Activated CD4-positive, CD25-positive, alpha-beta regulatory T cell treated with anti-CD3 and anti-CD28 coated beads, Interleukin-2, amount 50 U/mL, for 16 hours (primary cell): ENCODE measurements around the gene USHBP1.
A peak's percentile ranks its signal among the peaks of the same experiment; 100 is the strongest.

Experiments used
- DNase-seq: peaks from one replicate; pipeline ENCODE4 v3.0.0-alpha.2; 2020; ENCODE audit warnings: low read depth, low spot score

USHBP1 gene

DNA sequence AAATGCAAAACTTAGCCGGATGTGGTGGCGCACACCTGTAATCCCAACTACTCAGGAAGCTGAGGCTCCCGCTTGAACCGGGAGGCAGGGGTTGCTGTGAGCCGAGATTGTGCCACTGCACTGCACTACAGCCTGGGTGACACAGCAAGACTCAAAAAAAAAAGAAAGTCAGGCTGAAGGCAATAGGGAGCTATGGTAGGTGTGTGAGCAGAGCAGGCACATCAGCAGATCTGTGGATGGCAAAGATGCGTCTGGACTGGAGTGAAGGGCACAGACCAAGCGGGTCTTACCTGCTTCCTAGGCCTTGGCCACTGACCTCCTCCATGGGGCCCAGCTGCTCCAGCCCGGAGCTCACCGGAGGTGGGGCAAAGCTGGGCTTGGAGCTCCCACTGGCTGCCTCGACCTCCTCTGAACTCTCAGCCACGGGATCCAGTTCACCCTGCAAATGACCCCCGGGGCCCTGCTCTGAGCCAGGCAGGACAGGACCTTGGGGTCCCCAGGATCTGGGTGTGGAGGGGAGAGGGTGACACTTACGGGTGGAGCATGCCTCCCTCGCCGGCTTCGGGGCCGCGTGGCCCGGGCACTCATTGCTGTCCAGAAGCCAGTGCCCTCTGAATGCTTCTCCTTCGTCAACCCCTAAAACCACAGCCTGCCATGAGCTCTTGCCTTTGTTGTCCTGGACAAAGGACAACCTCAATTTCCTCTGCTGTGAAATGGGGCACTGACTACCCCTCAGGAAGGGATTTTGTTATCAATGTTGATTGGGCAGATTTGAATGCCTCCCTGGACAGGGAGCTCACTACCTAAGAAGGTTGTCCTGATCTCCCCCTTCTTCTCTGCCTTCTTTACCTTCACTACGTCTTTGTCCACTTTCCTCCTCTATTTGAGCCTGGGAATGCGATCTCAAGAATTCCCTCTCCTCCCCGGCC lies 569 bp downstream of the USHBP1 start:
- no peak for DNase-seq

DNA sequence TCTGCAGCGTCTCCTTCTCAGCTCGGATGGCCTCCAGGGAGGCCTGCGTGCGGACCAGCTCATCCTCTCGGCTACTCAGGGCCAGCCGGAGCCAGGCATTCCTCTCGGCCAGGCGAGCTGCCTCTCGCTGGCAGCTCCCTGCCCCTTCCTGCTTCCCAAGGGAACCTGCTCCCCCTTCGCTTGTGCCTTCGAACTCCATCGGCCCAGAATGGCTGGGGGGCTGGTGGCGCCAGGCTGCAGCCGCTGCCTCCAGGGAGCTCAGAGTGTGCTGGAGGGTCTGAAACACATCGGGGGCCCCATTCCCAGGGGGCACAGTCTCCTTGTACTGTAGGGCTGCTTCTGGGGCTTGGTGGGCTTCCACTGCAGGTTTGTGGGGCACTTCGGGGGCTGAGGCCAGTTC lies 2.0 kb downstream of the USHBP1 start:
- DNase-seq: no peak

DNA sequence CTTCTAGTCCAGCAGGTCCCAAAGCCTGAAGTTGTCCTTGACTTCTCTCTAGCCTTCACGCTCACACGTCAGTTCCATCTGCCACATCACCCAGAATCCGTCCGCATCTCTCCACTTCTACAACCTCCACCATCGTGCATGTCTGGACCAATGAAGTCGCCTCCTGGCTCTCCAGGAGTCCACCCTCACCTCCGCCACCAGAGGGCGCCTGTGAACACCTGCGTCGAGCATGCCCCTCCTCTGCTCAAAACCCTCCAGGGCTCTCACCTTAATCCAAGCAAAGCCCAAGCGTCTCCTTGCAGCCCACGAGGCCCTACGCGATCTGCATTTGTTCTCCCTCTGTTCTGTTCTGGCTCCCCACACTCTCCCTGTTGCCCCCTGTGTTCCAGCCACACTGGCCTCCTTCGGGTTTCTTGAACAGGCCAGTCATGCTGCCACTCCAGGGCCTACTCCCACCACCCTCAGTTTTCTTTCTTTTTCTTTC lies 3.7 kb downstream of the USHBP1 start:
- DNase-seq: peak; percentile 85

GRCh38 chr19:17259934-17260333 lies 4.6 kb downstream of the USHBP1 start:
- DNase-seq: no peak

DNA sequence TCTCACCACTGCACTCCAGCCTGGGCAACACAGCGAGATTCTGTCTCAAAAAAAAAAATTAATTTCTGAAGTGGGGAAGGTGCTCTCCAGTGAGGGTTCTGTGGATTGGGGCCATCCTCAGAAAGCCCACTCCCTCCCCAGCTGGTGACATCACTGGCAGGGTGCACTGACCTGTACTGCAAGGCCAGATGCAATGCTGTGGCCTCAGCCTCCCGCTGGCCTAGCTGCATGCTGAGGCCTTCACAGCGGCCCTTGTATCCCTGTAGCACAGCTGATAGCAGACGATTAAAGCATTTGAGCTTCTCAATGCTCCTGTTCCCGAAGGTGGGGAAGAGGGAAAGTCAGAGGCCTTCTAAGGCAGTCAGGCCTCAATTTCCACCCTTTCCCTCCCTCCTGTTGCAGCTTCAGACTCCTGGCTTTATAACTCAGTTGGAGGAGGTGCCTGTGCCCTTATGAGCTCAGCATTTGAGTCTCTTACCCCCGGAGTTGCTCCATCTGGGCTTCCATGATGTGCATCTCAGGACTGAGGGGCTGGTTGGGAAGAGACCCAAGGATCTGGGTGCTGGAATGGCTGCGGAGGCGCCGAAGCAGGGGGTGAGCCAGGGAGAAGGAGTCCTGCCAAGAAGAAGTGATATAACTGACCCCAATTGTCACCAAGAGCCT lies 5.3 kb downstream of the USHBP1 start:
- no peak for DNase-seq

GRCh38 chr19:17256130-17256529 lies 8.4 kb downstream of the USHBP1 start:
- no peak for DNase-seq

- DNase-seq: no peak
Measured at GRCh38 chr19:17255150-17255621, 9.4 kb downstream of the USHBP1 start.

DNA sequence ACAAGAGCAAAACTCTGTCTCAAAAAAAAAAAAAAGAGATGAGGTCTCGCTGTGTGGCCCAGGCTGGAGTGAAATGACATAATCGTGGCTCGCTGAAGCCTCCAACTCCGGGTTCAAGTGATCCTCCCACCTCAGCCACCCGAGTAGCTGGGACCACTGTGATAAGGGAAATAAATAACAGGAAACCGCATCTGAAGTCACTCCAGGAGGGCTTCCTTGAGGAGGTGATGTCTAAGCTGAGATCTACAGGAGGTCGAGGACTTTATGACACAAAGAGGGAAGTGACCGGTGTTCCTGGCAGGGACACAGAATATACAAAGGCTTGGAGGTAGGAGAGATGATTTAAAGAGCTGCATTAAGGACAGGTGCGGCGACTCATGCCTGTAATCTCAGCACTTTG lies 9.9 kb downstream of the USHBP1 start:
- no peak for DNase-seq

GRCh38 chr19:17249887-17250548 lies 14.5 kb downstream of the USHBP1 start:
- DNase-seq: no peak

DNA sequence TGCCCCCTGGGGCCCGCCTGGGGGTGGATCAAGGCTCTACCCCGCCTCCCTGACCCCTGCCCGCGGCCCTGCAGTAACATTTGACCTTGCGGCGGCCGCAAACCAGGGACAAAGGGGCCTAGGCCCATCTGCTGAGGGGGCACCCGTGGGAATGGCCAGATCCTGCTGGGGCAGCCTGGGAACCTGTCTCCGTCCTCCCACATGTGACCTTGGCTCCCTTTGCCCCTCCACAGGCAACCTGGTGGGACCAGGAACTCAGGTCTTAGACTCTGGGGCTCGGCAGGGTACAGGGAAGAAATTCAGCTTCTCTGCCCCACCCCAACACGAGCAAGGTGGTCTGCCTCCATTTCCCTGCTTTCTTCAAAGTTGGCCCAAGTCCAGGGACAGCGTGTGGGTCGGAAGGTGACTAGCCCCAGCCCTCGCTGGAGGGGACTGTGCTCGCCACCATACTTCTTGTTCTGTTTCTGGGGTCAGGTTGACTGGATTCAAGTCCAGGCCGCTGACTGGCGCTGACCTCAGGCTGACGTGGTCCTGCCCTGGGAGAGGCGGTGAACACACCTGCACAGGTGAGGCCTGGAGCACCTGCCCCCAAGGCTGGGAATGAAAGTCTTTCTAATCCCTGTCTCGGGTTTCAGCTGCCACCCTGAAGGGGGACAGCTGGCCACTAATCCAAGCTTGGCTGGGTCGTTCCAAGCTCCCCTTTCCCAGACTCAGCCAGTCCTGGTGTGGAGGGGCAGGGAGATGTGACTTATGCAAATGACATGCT lies 16.4 kb downstream of the USHBP1 start:
- no peak for DNase-seq

GRCh38 chr19:17246681-17247425 lies 17.7 kb downstream of the USHBP1 start:
- DNase-seq: no peak

- no peak for DNase-seq
Measured at GRCh38 chr19:17245535-17245984, 19.0 kb downstream of the USHBP1 start, which contains the start of gene NR2F6. NR2F6 (minus strand) TSS chr19:17245919; CDS start chr19:17245220, 699 bp downstream.

DNA sequence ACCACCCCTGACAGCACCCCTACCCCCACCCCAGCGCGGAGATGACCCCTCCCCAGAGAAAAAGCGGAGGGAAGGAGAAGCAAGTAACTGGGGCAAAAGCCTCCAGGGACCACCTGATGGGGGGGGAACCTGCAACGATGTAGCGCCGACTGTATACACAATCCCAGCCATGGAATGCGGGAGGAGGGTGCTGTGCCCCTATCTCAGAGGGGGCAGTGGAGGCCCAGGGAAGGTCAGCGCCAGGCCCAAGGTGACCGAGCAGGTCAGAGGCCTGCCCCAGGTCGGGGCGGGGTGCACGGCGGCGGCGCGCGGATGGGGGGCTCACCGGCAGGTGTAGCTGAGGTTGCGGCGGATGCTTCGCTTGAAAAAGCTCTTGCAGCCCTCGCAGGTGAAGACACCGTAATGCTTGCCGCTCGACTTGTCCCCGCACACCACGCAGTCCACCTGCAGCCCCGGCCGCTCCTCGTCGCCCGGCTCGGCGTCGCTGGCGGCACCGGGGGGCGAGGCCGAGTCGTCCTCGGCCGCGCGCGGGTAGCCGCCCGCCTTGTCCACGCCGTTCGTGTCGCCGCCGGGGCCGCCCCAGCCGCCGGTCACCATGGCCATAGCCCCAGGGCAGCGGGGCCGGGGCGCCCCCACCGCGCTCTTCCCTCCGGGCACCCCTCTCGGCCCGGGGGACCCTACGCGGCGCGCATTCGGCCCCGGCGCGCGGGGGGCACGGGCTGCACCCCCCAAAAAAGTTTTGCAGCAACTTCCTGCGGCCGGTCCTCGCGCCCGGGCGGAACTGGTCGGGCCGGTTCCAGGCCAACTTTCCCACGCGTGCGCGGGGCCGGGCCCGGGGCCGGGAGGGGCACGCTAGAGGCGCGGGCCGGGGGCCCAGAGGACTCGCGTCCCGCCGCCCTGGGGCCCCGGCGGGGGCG lies 19.7 kb downstream of the USHBP1 start:
- DNase-seq: no peak

GRCh38 chr19:17243830-17244617 lies 20.5 kb downstream of the USHBP1 start:
- no peak for DNase-seq

DNA sequence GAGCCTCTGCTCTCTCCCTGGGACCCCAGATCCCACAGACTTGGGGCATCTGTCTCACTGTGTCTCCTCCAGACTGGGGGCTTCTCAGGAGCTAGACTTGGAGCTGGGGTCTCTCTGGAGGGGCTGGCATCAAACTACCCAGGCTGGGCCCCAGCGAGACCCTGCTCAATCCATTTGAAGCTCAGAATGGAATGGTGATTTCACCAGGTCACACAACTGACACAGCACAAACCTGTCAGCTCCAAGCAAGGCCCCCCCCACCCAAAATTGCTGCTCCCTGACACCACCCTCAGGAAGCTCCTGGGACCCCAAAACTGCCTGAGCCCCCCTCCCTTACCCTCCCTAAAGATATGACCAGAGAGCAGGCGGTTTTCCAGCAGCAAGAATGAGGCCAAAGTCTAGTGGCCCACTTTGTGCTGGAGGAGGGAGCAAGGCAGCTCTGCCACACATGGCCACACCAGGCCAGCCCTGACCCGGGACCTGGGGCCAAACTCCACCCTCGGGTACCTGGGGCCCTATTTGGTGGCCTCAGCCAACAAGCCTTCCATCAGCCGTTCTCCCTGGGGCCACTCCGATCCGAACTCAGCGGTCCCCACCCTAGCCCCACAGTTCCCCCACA lies 21.2 kb downstream of the USHBP1 start:
- DNase-seq: no peak

DNA sequence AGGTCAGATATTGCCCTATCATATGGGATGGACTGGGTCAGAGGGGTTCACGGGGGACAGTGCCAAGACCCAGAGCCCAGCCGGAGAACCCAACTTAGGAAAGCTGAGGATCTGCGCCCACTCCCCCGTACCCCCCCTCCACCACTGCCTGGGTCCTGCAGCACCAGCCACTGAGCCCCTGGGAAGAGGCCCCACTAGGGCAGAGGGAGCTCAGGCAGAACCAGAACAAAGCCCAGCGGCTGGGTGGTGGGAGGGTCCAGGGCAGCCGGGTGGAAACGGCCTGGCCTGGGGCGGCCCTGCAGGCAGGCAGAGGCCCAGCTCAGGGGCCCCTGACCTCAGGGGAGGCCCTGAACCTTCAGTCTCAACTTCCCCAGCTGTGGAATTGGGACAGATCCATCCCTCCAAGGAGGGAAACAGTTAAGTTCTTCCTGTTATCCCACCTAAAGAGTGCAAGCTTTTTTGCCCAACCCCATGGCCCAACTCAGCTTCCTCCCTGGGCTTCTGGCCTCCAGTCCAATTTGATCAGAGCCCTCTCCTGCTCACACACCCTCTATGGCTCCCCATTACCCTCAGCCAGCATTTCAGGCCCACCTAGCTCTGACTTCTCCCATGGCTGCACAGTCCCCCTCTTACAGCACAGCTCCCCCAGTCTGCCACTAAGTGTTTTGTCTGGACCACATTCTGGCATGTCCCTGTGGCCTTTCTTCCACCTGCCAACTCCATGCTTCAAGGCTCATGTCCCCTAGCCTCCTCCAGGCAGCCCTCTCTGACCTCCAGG lies 21.9 kb downstream of the USHBP1 start:
- DNase-seq: no peak

DNA sequence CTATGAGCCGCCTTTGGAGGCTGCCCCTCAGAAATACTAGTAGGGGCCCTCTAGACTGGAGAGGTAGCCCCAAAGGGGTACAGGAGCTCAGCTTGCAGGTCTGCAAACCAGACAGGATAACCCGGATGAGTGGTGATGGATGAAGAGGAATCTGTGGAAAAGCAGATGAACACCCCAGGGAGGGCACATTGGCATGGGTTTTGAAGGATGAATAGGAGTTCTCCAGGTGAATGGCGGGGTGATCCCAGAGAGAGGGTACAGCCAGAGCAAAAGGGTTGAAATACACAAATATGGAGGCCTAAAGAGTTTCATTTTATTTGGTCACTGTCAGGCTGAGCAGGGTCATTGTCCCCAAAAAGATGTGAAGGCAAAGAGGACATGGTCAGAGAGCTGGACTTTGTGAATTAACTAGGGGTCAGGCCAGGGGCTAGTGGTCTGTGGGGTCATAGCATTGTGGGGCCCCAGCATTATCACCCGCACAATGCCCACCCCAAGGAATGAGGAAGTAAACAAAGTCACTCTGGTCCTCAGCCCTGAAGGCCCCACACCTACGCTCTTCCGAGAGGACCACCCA lies 23.6 kb downstream of the USHBP1 start:
- DNase-seq: no peak
